ENCODE results near the gene FHOD3.

The FHOD3 gene

GRCh38 chr18:36783792-36784191 is 486.3 kb downstream of the FHOD3 start:
- DNase-seq (ENCODE audit: low spot score): no peak

DNA sequence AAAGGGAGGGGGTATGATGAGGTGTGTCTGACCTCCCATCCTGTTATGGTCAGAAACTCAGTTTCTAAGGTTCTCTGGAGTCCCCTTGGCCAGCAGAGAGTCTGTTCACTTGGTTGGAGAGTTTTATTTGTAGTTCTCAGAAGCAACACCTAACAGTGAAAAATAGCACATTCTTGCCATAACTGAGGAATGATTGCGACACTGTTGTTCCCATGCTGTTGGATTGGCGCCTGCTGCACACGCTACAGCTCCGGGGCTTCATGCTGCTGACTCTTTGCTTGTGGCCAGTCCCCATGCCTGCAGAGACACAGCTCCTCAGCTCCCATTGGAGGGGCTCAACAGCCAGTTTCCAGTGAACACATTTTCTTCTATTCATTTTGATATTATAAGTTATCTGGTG is 489.2 kb downstream of the FHOD3 start:
- no peak for TF ChIP-seq CTCF (IDR thresholded peaks at IDR 0.05; ENCODE audit: extremely low read depth, missing control alignments)
- no peak for DNase-seq (ENCODE audit: low spot score)

More at GRCh38 chr18:36783792-36784191, 486.3 kb downstream of the FHOD3 start:
- TF ChIP-seq CTCF (IDR thresholded peaks at IDR 0.05; ENCODE audit: extremely low read depth, missing control alignments): no peak

- DNase-seq (ENCODE audit: low spot score): no peak
Observed at GRCh38 chr18:36792634-36793283, 495.2 kb downstream of the FHOD3 start.

DNA sequence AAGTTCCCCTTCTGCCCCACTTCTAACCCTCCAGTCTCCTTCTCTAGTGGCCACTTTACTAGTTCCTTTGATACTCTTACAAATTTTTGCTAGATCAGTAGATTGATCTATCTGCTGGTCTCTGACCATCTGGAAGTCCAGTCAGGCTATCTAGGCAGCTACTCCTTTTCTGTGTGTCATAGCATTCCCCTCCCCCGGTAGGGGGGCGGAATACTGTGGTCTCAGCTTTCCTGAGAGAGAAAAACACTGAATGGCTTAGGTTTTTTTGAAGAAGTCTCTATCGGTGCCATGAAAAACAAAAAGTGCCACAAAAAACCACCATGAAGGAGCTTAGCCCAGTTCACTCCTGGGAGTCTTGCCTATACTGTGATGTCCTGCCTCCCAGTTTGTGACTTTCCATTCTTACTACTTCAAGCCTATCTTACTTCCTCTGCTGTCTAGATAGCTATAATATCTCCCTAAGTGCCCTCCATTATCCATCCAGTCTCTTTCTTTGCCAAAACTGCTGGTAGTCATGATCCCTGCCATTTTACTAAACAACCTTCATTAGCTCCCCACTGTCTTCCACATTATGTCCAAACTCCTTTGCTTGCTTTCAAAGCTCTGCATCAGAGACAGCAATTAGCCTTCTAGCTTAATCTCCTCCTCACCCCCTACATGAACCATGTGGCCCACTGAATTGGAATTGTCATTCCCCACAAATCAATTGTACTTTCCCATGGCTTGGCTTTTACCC is 501.4 kb downstream of the FHOD3 start:
- DNase-seq (ENCODE audit: low spot score): no peak
- TF ChIP-seq CTCF (IDR thresholded peaks at IDR 0.05; ENCODE audit: extremely low read depth, missing control alignments): no peak

More at GRCh38 chr18:36792634-36793283, 495.2 kb downstream of the FHOD3 start:
- no peak for TF ChIP-seq CTCF (IDR thresholded peaks at IDR 0.05; ENCODE audit: extremely low read depth, missing control alignments)

GRCh38 chr18:36805105-36805504 is 507.6 kb downstream of the FHOD3 start:
- DNase-seq (ENCODE audit: low spot score): no peak
- no peak for TF ChIP-seq CTCF (IDR thresholded peaks at IDR 0.05; ENCODE audit: extremely low read depth, missing control alignments)

GRCh38 chr18:36808681-36809080 is 511.2 kb downstream of the FHOD3 start:
- TF ChIP-seq CTCF (IDR thresholded peaks at IDR 0.05; ENCODE audit: extremely low read depth, missing control alignments): no peak
- no peak for DNase-seq (ENCODE audit: low spot score)

- peak; percentile 56 for TF ChIP-seq CTCF (IDR thresholded peaks at IDR 0.05; ENCODE audit: extremely low read depth, missing control alignments)
Observed at GRCh38 chr18:36809590-36810381, 512.3 kb downstream of the FHOD3 start.

More at GRCh38 chr18:36809590-36810381, 512.3 kb downstream of the FHOD3 start:
- DNase-seq (ENCODE audit: low spot score): peak; percentile 77

All from GM20000 (cell line).